Ascending aorta (tissue), 2 donors: ENCODE measurements around the gene ACSM6. TPM values are rescaled to one million over a fixed set of nuclear protein-coding genes. Genes with fewer than 3 reads are reported as not detected.
"Not testable (repeated sequence)": the region's sequence is repeated elsewhere in the genome, so short reads cannot be mapped to it uniquely, and the experiment has no call there.

Source experiments
- DNase-seq, 2 donors: peaks; one replicate each; pipeline ENCODE4 v3.0.0-alpha.2; 2019; ENCODE audit warnings: low spot score in 2 of 2
- H3K27ac ChIP-seq, 2 donors: fragments of 200-600 bp; sonication (generic); one replicate each; pipeline ENCODE4 v1.5.1; 2016 to 2017; ENCODE audit warnings: mild to moderate bottlenecking in 1 of 2
- H3K27me3 ChIP-seq: fragments of 200-600 bp; sonication (generic); one replicate; pipeline ENCODE4 v1.5.1; 2017
- H3K36me3 ChIP-seq, 2 donors: fragments of 200-600 bp; sonication (generic); one replicate each; pipeline ENCODE4 v1.5.1; 2016
- H3K4me1 ChIP-seq, 2 donors: fragments of 200-600 bp; sonication (generic); one replicate each; pipeline ENCODE4 v1.5.1; 2016 to 2017; ENCODE audit warnings: mild to moderate bottlenecking in 1 of 2
- H3K4me3 ChIP-seq, 2 donors: fragments of 200-600 bp; sonication (generic); one replicate each; pipeline ENCODE4 v1.5.1; 2016 to 2017; ENCODE audit warnings: mild to moderate bottlenecking in 1 of 2
- H3K9me3 ChIP-seq, 2 donors: fragments of 200-600 bp; sonication (generic); one replicate each; pipeline ENCODE4 v1.5.1; 2016
- CTCF ChIP-seq, 3 experiments: fragments of 200-600 bp in 2 of 3; fragments of 450-650 bp in 1 of 3; sonication (generic) in 2 of 3; IDR thresholded peaks; one replicate each; pipeline ENCODE4 v1.5.1; 2016 to 2019; ENCODE audit warnings: antibody characterized with exemption in 3 of 3, mild to moderate bottlenecking in 1 of 3, moderate library complexity in 1 of 3
- intact Hi-C: fragments of 100-400 bp; cut with DNase I; formaldehyde crosslinking; loops from one replicate; pipeline ENCODE4 v1.15.1; 2023
- total RNA-seq: library from RNA; depleted of rRNA; stranded (reverse); fragments of >200 nt; gene quantifications from one replicate; pipeline ENCODE4 v1.1.0, GENCODE V29; 2016

ACSM6 gene
- total RNA-seq, 1 donor from 2014 or later = not detected

GRCh38 chr10:95183271-95184230 lies 10.5 kb upstream of the ACSM6 start:
- peak in 1 of 2 donors; percentile 92 for DNase-seq
- Histone ChIP-seq H3K27me3 (no peaks in the 10 kb centered on the region), H3K9me3 (no peaks in the 10 kb centered on the region), H3K27ac (peak overlapping the region; percentile 81 to 85), H3K4me1 (no peaks in the 10 kb centered on the region), H3K36me3 (no peaks in the 10 kb centered on the region), H3K4me3 (peak overlapping the region; percentile 75 to 79)
- peak; percentile 91 to 95 (median 93) for TF ChIP-seq CTCF (IDR thresholded peaks at IDR 0.05)
- intact Hi-C loops = loop anchor here (2.0 kb wide), 1 partner anchor 59 kb away; no protein-coding TSS in a partner anchor

GRCh38 chr10:95187617-95188016 lies 6.4 kb upstream of the ACSM6 start:
- Histone ChIP-seq H3K27me3 (no peaks in the 10 kb centered on the region), H3K27ac (no peak overlapping the region), H3K4me3 (no peak overlapping the region), H3K4me1 (no peaks in the 10 kb centered on the region), H3K9me3 (no peaks in the 10 kb centered on the region), H3K36me3 (no peaks in the 10 kb centered on the region)
- intact Hi-C loops = no loop called here
- no peak for TF ChIP-seq CTCF (IDR thresholded peaks at IDR 0.05)
- DNase-seq = no peak

- DNase-seq = no peak
- no peak for TF ChIP-seq CTCF (IDR thresholded peaks at IDR 0.05)
- Histone ChIP-seq H3K4me1 (no peaks in the 10 kb centered on the region), H3K36me3 (no peaks in the 10 kb centered on the region), H3K27me3 (no peaks in the 10 kb centered on the region), H3K4me3 (no peak overlapping the region), H3K9me3 (no peaks in the 10 kb centered on the region), H3K27ac (no peak overlapping the region)
- intact Hi-C loops = no loop called here
Measured at GRCh38 chr10:95188593-95188992, 5.4 kb upstream of the ACSM6 start.

GRCh38 chr10:95196046-95196445 lies 2.0 kb downstream of the ACSM6 start:
- no peaks in the 10 kb centered on the region for H3K27me3 ChIP-seq
- H3K36me3 ChIP-seq = no peaks in the 10 kb centered on the region
- no peak overlapping the region for H3K4me3 ChIP-seq
- intact Hi-C loops = no loop called here
- DNase-seq = no peak
- peaks cover 0 to 16% of the 10 kb centered on the region in 2 donors for H3K4me1 ChIP-seq
- TF ChIP-seq CTCF (IDR thresholded peaks at IDR 0.05) = no peak
- no peak overlapping the region for H3K27ac ChIP-seq
- H3K9me3 ChIP-seq = no peaks in the 10 kb centered on the region

GRCh38 chr10:95201736-95202135 lies 7.7 kb downstream of the ACSM6 start:
- H3K4me3 ChIP-seq = no peak overlapping the region
- no peaks in the 10 kb centered on the region for H3K4me1 ChIP-seq
- H3K9me3 ChIP-seq = no peaks in the 10 kb centered on the region
- intact Hi-C loops = no loop called here
- no peaks in the 10 kb centered on the region for H3K36me3 ChIP-seq
- DNase-seq = no peak
- H3K27me3 ChIP-seq = no peaks in the 10 kb centered on the region
- no peak overlapping the region for H3K27ac ChIP-seq
- TF ChIP-seq CTCF (IDR thresholded peaks at IDR 0.05) = peak in 1 of 3 experiments; percentile 16

GRCh38 chr10:95202865-95203264 lies 8.8 kb downstream of the ACSM6 start:
- H3K4me3 ChIP-seq, H3K4me1 ChIP-seq, intact Hi-C loops, H3K36me3 ChIP-seq, H3K27ac ChIP-seq, H3K9me3 ChIP-seq, H3K27me3 ChIP-seq, DNase-seq: not testable (repeated sequence)
